Anterior cingulate cortex (tissue), 58 donors: Measurements from ENCODE around the gene PM20D2.
"Not testable (repeated sequence)": the region's sequence is repeated elsewhere in the genome, so short reads cannot be mapped to it uniquely, and the experiment has no call there.

ENCODE experiments used
- DNase-seq, 58 donors: peaks; one replicate each; lab custom pipeline; 2025; lab: John Stamatoyannopoulos, UW

The PM20D2 gene, protein sequence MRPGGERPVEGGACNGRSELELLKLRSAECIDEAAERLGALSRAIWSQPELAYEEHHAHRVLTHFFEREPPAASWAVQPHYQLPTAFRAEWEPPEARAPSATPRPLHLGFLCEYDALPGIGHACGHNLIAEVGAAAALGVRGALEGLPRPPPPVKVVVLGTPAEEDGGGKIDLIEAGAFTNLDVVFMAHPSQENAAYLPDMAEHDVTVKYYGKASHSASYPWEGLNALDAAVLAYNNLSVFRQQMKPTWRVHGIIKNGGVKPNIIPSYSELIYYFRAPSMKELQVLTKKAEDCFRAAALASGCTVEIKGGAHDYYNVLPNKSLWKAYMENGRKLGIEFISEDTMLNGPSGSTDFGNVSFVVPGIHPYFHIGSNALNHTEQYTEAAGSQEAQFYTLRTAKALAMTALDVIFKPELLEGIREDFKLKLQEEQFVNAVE

DNA sequence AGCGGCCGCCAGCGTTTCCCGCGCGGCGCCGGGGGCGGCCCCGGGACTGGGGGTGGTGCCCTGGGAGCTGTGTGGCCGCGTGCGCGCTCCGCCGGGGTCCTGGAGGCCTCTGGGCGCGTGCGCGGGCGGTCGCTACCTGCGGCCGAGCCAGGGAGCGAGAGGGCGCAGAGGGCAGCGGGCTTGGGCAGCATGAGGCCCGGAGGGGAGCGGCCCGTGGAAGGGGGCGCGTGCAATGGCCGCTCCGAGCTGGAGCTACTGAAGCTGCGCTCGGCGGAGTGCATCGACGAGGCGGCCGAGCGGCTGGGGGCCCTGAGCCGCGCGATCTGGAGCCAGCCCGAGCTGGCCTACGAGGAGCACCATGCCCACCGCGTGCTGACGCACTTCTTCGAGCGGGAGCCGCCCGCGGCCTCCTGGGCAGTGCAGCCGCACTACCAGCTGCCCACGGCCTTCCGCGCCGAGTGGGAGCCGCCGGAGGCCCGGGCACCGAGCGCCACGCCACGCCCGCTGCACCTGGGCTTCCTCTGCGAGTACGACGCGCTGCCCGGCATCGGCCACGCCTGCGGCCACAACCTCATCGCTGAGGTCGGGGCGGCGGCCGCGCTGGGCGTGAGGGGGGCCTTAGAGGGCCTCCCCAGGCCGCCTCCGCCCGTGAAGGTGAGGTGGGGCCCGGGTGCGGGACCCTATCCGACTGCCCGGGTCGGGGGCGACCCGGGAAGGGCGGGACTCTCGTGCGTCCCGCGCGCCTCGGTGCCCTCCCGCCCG, at the start of gene PM20D2:
TSS of gene PM20D2 (plus strand) at position 100 of the 762 bp plus-strand sequence. CDS start at position 190, 90 bp downstream.
- peak in 52 of 58 donors; percentile 8 to 80 (median 46) for DNase-seq

DNA sequence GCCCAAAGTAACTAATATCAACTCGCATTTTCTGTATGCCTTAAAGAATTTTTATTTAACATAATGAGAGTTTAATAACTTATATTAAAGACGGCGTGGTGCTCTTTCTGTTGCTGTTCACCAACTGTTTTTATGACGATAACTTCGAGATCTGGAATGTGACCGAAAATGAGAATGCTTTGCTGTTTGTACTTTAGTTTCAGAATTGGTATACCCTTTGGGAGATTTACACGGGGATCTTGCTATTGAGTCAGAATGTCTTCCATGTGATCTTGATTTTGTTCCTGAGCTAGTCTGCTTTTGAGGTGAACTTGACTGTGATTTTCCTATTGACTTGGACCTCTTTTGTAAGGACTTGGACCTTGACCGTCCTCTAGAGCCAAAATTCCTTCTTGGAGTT, 47.4 kb upstream of the PM20D2 start:
- DNase-seq: no peak

DNA sequence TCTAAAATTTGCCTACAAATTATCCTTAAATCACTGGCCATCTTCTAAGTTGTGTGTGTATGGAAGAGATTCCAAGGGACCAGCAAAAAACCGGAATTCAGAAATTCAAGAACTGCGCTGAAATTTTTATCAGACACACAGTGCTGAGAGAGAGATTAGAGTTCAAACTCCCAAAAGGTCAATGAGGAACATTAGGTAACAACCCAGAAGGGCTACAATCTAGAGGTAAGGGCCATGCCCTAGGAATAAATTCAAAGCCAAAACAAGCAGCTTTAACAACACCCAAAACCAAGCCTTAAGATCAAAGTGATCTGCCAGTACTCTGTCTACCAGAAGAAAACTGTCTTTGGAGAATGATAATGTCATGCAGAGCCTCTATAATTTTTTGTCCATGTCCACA, 45.7 kb upstream of the PM20D2 start:
- no peak for DNase-seq

DNA sequence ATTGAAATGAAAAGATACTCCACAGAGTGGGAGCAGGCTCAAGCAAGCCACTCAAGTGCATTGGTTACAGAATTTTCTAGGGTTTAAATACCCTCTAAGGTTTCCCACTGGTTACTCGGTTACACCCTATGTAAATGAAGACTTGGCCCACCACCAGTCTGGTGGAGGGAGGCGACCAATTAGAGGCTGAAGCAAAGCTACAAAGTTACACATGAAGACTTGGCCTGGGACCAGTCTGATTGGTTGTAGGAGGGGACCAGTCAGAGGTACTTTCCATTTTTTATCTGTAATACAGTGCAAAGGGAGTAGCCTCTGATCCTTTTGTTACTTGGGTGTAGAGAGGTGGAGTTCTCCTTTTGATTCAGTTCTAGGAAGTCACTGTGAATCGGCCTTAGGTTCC, 35.6 kb upstream of the PM20D2 start:
- no peak for DNase-seq

DNA sequence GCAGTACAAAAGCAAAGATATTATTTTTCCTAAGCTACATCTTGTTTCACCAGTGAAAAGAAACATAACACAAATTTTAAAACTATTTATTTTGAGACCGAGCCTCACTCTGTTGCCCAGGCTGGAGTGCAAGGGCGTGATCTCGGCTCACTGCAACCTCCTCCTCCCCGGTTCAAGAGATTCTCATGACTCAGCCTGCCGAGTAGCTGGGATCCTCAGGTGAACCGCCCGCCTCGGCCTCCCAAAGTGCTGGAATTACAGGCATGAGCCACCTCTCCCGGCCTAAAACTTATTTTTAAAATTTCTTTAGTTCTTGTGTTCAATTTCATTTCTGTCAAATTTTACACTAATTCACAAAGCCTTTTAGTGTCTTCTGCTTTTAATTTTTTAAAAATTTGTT, 33.9 kb upstream of the PM20D2 start:
- DNase-seq: no peak

DNA sequence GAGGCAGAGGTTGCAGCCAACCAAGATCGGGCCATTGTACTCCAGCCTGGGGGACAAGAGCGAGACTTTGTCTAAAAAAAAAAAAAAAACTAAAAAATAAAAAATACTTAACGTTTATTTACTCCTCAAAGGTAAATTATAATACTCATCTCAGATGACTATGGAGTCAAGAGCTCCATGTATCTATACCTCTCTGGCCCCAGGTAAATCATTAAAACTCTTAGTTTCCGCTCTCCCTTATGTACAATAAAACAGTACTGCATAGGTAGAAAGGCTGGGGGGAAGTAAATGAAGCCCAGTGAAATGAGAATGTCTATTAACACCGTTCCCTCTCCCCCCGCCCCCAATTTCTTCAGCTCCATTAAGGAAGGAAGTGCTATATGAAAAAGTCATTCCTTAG, 29.2 kb upstream of the PM20D2 start:
- DNase-seq: no peak

DNA sequence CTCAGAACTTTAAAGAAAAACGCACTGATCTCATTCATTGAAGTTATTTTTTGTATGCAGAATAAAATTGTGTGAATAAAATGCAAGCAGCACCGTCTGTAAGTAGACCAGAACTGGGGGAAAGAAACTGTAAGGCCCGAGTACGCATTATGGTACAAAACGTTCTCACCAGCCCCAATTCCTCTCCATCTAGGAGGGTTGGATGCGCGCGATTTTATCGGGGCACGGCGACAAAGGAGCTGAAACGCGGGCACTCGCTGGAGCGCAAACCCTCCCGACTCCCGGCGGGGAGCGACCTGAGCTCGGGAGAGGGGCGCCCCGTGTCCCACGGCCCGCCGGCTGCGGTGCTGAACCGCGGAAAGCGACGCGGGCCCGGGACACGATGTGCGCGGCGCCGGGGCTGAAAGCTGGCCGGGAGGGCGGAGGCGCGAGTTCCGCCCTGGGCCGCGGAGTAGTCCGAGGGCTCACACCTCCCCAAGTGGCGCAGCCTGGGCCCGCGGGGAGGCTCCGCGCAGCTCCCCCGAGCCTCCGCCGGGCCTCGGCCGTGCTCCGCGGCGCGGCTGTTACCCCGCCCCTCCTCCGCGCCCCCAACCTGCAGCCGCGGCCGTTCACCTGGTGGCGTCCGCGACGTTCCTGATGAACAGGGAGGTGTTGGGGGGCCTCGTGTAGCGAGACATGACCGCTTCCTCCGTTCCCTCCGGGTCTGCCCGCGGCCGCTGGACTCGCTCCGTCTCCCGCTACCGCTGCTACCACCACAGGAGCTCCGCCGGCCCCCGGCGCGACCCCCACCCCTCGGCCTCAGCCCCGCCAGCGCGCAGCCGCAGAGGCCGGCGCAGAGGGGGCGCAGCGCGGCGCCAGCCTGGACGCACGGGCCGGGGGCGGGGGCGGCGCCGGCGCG, 28.4 kb upstream of the PM20D2 start, which contains the start of gene SRSF12:
TSS of gene SRSF12 (minus strand) at position 861 of the 898 bp plus-strand sequence. CDS start at position 677, 184 bp downstream.
- DNase-seq: peak in 29 of 58 donors; percentile 1 to 74 (median 22)

DNA sequence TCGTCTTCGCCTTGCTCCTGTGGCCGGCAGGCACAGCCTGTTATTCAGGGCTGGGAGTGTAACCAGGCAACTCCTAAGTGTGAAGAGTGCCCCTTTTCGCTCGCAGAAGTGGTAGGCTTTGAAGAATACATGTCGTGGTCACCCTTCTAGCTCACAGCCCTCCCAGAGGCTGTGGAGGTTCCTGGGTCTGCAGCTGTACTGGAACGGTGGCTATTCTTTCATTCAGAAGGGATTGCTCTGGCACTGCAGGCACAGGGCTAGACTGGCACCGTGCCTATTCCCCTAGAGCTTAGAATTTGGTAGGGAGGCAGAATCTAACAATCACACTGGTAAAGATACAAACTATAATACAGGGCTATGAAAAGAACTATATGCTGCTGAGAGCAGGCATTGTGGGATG, 26.9 kb upstream of the PM20D2 start:
- DNase-seq: peak in 19 of 58 donors; percentile 2 to 26 (median 4)

DNA sequence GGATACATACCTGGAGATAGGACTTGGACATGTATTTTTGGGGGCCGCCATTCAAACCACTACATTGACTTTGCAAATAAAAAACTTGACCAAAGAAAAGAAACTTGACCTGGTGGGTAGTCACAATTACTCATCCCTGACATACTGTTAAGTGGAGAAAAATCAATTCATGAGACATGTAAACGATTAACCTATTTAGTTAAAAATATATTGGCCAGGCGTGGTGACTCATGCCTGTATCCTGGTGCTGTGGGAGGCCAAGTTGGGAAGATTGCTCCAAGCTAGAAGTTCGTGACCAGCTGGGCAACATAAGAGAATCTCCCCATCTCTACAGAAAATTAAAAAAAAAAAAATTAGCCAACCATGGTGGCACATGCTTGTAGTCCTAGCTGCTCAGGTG, 25.5 kb upstream of the PM20D2 start:
- no peak for DNase-seq

DNA sequence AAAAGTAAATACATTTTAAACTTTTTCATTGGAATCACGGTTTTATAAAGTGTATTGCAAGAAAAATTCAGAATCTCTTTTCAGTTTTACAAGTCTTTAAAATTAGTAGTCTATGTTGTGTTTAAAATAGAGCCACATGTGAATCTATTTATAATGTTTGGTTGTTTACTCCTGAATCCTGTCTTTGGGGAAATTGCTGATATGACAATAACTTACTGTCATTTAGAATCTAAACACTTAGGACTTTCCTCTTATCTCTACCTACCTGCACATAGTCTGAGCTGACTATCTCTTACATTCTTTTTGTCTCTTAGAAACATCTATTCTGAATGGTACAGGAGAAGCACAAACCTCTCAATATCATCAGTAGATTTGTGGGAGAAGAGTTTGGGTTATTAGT, 23.9 kb upstream of the PM20D2 start:
- DNase-seq: no peak

DNA sequence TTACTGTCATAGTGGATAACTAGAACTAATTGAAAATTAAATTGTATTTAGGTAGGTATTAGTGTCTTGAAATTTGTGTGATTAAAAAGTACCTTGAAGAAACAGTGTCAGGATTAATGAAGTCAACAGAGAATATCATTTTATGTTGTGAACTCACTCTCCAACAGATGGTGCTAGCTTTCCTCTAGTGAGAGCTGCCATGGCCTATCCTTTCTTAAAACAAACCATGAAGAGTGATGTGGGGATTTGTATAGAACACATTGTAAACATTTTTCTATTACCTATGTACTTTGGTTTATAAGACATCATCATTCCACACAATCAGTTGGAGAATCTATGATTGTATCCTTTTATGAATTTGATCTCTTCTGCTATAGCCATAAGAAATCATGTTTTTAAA, 23.2 kb upstream of the PM20D2 start:
- DNase-seq: peak in 2 of 58 donors; percentile 1 to 19

DNA sequence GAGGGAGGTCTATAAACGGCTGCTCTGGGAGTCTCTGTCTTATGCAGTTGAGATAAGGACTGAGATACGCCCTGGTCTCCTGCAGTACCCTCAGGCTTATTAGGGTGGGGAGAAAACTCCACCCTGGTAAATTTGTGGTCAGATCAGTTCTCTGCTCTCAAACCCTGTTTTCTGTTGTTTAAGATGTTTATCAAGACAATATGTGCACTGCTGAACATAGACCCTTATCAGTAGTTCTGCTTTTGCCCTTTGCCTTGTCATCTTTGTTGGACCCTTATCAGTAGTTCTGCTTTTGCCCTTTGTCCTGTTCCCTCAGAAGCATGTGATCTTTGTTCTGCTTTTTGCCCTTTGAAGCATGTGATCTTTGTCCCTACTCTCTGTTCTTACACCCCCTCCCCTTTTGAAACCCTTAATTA, 17.6 kb upstream of the PM20D2 start:
- not testable (repeated sequence) for DNase-seq

DNA sequence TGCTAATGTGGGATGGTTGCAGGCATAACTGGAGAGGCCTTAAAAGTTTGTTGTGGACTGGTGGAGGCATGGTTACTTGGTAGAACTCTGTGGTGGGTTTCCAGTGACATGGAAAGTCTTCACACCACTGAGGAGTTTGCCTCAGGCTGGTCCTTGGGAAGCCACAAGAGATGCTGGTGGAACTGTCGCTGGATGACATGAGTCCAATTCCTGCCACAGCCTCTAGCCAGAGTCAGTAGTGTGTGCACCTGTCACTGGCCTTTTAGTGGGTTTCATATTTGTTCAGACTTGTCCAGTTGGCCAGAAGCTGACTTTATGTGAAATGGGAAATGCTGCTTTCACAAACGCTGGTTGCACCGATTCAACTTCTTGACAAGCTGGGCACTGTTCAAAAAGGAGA, 14.3 kb upstream of the PM20D2 start:
- DNase-seq: no peak

DNA sequence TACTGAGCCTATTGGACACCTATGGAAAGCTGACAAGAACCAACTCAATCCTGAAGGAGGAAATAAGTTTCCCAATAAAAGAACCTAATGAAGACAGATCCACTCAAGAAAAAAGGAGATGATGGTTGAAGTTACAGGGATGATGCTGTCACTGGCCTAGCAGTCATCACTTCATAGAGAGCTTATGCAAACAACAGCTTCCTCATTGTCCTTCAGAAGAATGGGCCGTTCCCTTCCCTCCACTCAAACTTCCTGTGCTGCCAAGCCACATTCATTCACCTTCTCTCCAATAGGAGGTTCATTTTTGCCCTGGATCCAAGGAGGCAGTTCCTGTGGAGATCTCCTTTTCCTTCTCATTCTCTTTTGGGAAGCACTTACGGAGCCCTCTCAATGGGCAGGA, 13.8 kb upstream of the PM20D2 start:
- no peak for DNase-seq

DNA sequence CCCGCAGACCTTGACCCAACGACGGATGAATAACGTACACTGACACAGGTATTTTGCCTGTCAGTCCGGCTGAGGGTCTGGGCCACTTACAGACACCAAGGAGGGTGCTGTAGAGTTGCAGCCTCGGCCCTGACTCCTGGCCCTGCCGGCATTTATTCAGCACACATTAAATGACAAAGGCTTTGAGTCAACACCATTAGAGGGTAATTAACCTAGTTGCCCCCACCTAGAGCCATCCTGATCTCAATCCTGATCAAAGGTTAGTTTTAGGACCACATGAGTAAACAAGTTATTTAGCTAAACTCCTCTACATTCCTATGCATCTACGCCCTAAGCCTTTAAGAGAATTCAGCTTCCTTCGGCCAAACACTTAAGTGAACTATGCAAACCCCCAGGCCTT, 11.9 kb upstream of the PM20D2 start:
- no peak for DNase-seq

DNA sequence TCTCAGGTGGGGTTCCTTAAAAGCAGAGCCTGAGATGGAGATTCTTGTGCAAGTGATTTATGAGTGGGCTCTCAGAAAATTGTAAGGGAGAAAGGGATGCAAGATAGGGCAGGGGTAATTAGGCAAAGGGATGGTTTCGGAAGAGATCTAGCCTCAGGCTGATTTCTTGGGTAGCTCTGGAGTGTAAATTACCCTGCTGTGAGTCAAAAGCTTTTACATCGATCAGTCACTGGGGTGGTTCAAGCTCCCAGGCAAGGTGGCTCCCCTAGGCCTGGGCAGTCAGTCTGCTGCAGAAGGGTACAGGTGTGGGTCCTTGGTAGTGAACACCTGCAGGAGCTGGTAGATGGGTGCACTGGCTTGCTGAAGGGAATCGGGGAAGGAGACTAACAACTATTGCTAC, 11.1 kb upstream of the PM20D2 start:
- no peak for DNase-seq

DNA sequence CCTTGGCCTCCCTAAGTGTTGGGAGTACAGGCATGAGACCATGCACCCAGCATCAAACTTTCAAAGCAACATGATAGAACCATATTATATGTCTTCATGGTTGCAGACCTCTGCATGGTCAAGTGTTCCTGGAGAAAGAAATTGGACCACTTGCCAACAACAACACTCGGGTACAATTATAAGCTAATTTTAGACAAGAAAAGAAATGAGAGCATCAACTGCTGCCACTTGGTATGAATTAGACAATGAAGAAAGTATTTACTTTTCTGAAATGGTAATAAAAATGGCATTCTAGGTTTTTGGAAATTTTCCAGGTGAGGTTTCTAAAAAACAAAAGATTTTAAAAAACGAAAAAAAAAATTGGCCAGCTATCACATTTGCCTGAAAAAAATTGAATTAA, 7.7 kb upstream of the PM20D2 start:
- no peak for DNase-seq

DNA sequence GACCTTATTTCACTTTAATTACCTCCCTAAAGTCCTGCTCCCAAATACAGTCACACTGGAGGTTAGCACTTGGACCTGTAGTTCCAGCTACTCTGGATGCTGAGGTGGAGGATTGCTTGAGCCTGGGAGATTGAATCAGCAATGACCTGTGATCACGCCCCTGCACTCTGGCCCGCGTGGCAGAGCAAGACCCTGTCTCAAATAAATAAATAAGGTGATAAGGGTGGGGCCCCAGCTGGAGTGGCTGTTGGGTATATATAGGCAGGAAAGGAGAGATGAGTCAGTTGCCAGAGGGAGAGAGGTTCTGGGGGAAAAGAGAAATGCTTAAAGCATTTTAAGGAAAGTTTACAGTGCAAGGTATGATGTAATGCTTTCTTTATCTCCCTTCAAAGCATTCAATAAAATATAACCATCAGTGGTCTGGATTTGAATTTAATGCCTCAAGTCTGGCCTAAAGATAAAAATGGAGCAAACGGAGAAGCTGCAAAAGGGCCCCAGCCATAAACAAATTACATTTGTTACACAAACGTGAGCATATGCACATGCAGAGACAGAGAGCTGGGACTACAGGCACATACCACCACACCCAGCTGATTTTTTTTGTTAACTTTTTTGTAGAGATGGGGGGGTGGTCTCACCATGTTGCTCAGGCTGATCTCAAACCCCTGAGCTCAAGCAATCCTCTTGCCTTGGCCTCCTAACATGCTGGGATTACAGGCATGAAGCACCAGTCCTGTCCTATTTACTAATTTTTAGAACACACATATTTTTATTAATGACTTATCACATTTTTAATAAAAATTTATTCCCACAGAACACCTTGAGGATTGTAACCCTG, 6.1 kb upstream of the PM20D2 start:
- DNase-seq: no peak

DNA sequence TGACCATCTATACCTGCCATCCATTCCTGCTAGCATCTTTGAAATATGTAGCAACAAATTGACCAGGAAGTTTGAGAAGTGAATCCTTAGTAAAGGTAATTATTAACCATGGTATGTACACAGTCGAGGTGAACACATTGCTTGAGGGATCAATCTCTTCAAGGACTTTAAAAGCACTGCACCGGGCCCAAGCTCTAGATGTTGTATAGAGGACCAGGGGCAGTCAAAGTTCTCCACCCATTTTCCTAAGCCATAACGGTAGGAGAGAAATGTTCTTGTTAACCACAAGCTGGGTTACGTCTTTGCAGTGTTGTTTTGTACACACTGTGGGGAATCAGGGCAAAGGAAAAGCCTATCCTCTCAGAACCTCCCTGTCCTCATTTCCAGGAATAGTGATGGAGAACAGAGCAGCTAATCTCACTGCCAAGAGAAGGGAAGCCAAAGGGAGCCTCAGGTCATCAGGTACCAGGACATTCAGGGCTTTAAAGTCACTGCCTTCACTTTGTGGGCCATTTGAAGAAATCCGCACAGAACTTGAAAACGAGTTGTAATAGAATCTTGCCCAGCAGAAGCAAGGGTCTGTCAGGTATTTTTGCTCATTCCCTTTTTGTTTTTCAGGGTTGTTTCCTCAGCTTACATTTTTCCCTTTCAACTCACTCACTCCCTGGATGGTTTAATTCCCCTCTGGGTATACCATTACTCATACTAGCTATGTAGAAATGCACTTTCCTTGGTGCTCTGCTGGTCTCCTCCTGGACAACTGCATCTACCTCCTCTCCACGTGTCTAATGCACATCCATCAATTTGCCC, 5.3 kb upstream of the PM20D2 start:
- DNase-seq: no peak
